GM18526 (cell line): ENCODE data around the gene FBRS.

Experiments used
- POLR2A ChIP-seq: IDR thresholded peaks from 3 replicates; pipeline ENCODE4 v1.6.1; 2011; ENCODE audit not compliant: insufficient read length; ENCODE audit errors: extremely low read depth

Gene FBRS

DNA sequence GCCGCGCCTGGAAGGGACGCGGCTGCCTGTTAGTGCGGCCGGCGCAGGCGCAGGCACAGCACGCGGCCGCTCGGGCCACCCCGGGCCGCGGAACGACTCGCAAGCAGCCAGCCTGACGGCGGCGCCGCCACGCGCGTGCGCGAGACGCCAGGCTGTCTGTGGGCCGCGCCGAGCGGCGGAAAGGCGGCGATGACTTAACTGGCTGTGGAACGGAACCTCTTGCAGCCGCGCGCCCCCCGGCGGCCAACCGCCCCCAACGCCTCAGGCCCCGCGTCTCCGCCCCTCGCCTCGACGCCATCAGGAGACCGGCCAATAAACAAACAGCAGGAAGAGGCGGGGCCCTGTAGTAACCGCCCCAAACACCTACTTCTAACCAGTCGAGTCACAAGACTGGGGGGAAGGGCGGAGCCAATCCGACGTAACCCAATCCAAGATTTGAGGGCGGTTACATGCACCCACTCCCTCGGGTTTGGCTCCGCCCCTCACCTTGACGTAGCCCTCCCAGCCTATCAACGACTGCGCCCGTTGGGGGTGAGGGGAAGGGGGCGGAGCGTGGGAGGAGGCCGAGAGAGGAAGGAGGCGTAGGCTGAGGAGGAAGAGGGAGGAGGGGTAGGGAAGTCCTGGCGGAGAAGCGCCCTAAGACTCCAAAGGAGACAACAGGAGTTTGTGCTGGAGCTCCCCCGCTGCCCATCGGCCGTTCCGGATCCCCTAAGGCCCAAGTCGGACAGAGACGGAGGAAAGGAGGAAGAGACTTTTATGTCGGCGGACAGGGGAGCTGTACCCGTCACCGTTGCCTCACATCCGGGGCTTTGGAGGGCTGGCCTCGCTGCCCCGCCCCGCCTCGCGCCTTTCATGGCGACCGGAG lies at the start of gene FBRS:
FBRS (plus strand) TSS at position 566 of the 865 bp plus-strand sequence. CDS start 1,088 bp downstream, outside the sequence.
- peak; percentile 69 for TF ChIP-seq POLR2A

DNA sequence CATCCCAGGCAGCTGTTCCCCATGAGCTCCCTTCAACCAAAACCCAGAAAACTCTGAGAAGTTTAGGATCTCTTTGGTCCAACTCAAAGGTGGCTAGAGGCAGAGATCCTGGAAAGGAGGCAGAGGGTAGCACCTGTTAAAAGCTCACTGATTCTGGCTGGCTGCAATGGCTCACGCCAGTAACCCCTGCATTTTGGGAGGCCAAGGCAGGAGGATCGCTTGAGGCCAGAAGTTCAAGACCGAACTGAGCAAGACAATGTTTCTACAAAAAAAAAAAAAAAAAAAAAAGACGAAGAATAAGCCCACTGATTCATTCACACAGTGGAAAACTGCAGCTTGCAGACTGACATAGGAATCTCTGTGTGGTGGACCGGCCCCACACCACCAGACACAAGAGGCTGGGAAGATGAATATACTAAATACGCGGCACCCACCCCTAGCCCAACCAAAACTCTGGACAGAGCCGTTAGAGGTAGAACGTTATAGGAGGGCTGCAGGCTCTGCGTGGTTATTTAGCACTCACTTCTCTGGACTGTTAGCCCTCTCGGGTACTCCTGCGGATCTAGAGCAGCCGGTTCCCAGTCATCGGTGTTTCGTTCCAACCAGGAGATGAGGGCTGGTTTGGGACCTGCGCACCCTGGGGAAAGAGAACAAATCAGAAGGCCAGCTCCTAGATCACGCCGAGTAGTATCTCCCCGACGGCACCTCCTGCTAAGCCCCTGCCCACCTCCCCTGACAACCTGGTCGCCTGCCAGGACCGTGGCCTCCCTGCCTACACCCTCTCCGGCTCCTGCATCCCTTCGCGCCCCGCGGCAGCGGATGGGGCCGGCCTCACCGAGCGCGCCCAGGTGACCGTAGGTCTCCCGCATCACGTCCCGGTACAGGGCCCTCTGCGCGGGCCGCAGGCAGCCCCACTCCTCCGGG lies 49.0 kb upstream of the FBRS start:
- no peak for TF ChIP-seq POLR2A

DNA sequence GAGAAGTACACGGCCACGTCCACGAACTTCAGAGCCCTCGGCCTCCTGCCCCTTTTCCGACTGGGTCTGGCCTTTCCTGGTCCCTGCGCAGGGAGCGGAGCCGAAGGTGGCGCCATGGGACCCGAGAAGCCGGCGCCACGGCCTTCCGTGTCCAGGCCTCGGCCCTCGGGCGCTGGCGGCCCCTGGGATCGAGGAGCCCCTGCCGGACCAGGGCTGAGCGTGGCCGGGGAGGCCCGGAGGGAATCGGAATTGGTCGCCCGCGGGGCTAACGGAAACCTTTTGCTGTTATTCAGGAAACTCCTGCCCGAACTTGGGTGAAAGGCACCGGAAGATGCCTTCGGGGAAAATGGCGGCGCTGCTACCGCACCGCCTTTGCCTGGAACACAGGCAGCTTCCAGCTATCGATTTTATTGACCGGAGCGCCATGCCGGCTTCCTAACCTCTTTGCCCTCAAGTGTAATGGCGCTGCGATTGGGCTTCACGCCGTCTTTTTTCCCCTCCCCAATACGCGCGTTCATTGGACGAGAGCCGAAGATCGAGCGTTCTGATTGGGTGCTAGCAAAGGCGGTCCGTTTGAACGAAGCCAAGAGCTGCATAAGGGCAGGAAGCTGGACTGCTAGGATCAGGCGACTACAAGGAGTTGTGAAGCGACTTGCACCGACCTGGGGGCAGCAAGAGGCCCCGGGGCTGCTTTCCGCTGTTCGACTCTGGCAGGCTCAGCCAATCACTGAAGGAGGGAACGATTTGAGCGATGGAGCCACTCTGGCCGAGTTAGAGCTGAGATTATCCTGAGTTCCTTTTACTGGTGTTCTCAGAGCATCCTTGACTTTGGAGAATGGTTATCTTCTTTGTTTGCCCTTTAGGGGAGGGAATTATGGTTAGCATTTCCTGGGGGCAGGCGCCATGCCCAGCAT lies 48.0 kb upstream of the FBRS start, which contains the start of gene ZNF689:
ZNF689 (minus strand) TSS at position 464 of the 914 bp plus-strand sequence; CDS start at position 116, 348 bp downstream.
- peak; percentile 79 for TF ChIP-seq POLR2A

DNA sequence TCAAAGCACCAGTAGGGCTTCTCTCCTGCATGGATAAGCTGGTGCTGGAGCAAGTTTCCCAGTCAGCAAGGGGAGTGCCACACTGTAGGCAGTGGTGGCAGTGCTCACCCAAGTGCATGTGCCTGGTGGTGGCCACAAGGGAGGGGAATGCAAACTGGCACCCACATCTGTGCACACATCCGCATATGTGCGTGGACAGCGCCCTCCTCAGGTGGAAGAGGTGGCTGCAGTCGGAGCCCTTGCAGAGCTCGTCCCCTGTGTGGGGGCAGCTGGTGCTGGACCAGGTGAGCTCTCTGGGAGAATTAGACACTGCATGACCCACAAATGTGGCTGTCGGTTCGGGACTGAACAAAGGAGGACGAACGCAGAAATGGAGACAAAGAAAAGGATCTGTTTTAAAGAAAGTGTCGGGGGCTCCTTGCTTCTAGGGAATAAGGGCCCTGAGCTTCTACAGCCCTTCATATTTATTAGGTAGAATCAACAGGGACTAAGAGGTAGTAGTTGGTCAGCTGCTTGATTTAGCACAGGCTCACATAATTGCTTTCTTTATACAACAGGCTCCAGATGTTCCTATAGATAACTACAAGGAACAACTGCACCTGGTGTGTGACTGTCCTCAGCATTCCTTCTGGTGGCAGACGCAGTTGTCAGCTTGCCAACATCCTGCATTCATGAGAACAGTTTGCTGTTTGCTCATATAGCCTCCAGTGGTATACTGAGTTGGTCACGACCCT lies 42.7 kb upstream of the FBRS start:
- no peak for TF ChIP-seq POLR2A

DNA sequence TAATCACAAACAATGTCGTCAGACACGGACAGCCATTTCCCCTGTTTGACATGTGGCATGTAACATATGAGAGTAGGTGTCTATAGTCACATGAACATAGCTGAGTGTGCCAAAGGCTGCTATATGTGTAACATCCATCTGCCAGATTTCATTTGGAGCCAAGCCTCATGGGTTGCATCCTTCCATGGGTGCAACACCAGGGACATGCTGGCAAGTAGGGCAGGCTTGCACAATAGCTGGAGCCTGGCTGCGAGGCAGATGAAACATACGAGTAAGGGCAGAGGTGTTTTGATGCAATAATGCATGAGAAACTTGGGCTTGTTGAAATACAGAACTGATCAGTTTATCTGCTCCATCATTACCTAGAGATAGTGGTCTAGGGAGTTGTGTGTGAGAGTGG lies 39.0 kb upstream of the FBRS start:
- TF ChIP-seq POLR2A = no peak

DNA sequence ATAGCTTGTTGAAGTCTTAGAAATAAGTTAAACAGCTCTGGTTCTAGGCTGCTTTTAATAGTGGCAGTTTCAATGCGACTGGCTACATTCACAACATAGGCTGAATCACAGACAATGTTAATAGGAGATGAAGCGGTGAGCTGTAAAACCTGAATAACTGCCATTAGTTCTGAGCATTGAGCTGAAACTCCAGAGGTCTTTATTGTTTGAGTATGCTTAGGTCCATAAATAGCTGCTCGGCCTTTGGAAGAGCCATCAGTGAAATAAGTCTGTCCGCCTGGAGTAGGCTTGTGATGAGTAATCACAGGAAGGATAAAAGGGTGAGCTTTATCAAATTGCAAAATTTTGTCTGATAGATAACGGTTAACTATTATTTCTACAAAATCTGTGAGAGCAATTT lies 38.6 kb upstream of the FBRS start:
- TF ChIP-seq POLR2A = no peak

DNA sequence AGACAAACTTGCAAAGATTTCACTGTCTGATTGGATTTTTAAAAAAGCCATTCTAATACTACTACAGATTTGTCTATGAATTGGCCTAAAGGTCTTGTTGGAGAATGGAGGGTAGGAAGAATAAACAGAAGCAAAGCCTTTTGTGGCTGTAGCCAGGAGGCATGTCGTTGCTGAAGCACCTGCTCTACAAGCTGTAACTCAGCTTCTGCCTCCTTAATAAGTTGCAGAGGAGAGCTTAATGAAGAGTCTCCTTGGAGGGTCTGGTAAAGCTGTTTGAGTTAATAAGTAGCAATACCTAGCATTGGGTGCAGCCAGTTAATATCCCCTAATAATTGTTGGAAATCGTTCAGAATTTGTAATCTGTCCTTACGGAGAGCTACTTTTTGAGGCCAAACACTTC lies 38.1 kb upstream of the FBRS start:
- TF ChIP-seq POLR2A = no peak

DNA sequence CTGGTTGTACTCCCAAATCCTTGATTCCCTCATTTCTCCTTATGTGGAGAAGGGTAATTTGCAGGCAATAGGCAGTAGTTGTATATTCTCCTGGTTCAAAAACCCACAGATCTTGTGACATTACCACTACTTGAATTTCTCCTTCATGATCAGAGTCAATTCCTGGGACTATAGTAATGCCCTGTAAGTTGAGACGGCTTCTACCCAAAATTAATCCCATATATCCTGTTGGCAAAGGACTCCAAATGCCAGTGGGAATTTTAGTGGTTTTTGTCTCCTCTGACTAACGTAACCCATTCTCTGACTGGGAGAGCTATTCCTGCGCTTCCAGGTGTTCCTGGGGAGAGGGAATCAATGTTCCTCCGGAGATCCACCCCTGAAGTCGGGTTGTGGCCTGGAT lies 36.5 kb upstream of the FBRS start:
- TF ChIP-seq POLR2A = no peak

DNA sequence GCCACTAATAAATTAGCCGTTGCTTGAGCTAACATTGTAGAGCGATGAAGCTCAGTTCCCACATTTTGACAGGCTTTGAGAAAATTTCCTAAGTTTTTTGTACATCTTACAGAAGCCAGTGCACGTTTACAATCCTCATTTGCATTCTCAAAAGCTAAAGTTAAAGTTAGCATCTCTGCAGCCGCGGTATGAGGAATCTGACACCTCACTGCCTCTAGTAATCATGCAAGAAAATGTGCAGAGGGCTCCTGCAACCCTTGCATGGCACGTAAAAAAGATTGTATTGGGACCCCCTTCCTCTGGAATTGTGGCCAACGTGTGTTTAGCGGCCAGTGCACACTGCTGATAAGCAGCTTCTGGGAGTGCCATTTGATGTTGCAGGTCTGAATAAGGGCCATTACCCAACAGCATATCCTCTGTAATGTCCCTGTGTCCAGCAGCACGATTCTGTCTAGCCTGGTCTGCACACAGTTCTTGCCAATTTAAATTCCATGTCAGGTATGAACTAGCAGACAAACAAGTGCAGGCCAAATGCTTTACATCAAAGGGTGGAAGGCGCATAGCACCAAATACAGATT lies 35.7 kb upstream of the FBRS start:
- no peak for TF ChIP-seq POLR2A

DNA sequence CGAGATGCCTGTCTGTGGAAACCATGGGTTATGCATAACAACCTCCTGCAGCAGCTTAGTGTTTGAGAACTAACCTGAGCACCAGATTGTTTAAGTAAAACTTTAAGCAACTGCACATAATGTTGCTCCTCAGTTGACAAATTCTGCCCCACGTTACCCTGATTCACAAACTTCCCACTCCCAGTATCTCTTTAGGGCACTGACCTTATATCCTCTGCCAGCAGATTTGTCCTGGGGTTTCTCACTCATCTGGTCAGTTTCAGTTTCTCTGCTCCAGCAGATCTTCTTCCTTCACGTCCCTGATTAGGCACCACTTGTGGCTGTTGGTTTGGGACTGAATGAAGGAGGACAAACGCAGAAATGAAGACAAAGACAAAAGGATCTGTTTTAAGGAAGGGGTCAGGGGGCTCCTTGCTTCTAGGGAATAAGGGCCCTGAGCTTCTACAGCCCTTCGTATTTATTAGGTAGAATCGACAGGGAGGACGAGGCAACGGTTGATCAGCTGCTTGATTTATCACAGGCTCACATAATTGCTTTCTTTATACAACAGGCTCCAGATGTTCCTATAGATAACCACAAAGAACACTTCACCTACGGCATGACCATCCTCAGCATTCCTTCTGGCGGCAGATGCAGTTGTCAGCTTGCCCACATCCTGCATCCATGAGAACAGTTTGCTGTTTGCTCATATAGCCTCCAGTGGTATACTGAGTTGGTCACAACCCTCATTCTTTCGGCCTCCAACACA lies 34.5 kb upstream of the FBRS start:
- no peak for TF ChIP-seq POLR2A

DNA sequence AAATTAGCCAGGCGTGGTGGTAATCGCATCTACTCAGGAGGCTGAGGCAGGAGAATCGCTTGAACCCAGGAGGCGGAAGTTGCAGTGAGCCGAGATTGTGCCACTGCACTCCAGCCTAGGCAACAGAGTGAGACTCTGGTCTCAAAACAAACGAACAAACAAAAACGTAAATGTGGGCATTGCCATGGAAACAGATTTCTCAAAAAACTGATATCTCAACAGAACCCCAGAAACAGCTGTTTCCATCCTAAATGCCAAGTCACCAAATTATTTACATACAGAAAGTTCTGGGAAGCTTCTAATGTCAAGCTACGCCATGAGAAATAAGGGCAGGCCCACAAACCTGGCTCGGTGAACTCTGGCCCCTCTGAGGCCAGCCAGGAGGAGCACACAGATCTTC lies 32.0 kb upstream of the FBRS start:
- TF ChIP-seq POLR2A = no peak

DNA sequence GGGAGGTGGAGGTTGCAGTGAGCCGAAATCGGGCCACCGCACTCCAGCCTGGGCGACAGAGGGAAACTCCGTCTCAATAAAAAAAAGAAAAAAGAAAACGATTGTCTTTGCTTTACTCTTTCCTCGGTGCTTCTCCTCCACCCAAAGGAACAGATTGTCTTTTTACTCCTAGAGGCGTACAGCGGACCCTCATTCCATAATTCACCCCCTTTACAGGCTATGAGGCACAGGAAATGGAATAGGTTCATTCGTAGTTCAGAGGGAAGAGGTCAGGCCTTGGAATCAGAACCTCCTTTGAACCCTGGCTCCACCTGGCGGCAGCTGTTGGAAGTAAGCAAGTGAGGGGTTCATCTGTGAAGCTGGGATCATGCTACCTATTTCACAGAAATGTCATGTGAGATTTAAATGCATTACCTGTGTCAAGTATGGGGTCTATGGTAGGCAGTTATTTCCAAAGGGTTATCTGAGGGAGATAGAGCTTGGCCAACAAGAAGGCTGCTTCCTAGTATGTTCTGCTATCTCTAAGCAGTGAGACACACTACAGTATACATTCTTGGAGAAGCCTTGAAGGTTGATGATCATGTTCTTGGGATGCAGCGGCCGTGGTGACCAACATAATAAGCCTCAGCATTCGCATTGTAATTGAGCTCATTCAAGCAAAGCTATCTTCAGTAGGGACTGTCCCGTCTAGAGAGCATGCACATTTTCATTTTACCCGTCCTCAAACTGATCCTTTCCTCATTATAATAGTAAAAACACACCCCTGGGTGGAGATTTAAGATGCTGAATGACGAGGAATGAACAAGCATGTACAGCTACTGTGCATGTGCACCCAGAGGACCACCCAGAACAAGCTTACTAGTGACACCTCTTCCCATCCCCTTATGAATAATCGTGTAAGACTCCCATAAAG lies 29.3 kb upstream of the FBRS start:
- TF ChIP-seq POLR2A = no peak
